WERI-Rb-1 (cell line): ENCODE data around the gene ZBTB21.
"Not testable (repeated sequence)": the region's sequence is repeated elsewhere in the genome, so short reads cannot be mapped to it uniquely, and the experiment has no call there.

Experiments
- DNase-seq: peaks from one replicate; pipeline ENCODE4 v3.0.0-alpha.2; 2020
- H3K27ac ChIP-seq: fragments of 250-450 bp; sonication (Bioruptor Pico); 2 replicates; pipeline ENCODE4 v1.5.1; 2020; ENCODE audit warnings: mild to moderate bottlenecking, moderate library complexity
- H3K27me3 ChIP-seq: fragments of 250-450 bp; sonication (Bioruptor Pico); 2 replicates; pipeline ENCODE4 v1.5.1; 2021; ENCODE audit warnings: mild to moderate bottlenecking, low read depth, moderate library complexity; ENCODE audit not compliant: insufficient read depth, severe bottlenecking
- H3K36me3 ChIP-seq: fragments of 250-450 bp; sonication (Bioruptor Pico); 2 replicates; pipeline ENCODE4 v1.5.1; 2020; ENCODE audit warnings: mild to moderate bottlenecking, moderate library complexity
- H3K4me3 ChIP-seq: 2 replicates; pipeline ENCODE4 v1.5.1; 2011; ENCODE audit warnings: low read depth, mild to moderate bottlenecking, control low read depth, low read length
- H3K9me3 ChIP-seq: fragments of 250-450 bp; sonication (Bioruptor Pico); 2 replicates; pipeline ENCODE4 v1.5.1; 2021; ENCODE audit warnings: mild to moderate bottlenecking, moderate library complexity; ENCODE audit not compliant: severe bottlenecking
- CTCF ChIP-seq: IDR thresholded peaks from 2 replicates; pipeline ENCODE4 v1.5.1; 2011; ENCODE audit warnings: low read depth, mild to moderate bottlenecking, control low read depth, inconsistent platforms, low read length

ZBTB21 gene

GRCh38 chr21:41997657-41998056 lies 12.5 kb downstream of the ZBTB21 start:
- Histone ChIP-seq H3K9me3 (peaks cover 15% of the 10 kb centered on the region), H3K36me3 (peaks cover 93% of the 10 kb centered on the region), H3K4me3 (no peak overlapping the region), H3K27me3 (no peaks in the 10 kb centered on the region), H3K27ac (no peak overlapping the region)
- no peak for TF ChIP-seq CTCF
- DNase-seq, result no peak

- Histone ChIP-seq H3K27ac (no peak overlapping the region), H3K4me3 (no peak overlapping the region), H3K9me3 (peaks cover 15% of the 10 kb centered on the region), H3K27me3 (no peaks in the 10 kb centered on the region), H3K36me3 (peaks cover 93% of the 10 kb centered on the region)
- no peak for TF ChIP-seq CTCF
- no peak for DNase-seq
Measured at GRCh38 chr21:41995577-41995976, 14.6 kb downstream of the ZBTB21 start.

DNA sequence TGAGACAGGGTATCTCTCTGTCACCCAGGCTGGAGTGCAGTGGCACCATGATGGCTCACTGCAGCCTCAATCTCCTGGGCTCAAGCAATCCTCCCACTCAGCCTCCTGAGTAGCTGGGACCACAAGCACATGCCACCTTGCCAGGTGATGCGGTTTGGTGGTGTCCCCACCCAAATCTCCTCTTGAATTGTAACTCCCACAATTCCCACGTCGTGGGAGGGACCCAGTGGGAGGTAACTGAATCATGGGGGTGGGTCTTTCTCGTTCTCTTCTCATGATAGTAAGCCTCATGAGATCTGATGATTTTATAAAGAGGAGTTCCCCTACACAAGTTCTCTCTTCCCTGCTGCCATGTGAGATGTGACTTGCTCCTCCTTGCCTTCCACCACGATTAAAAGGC lies 15.5 kb downstream of the ZBTB21 start:
- DNase-seq, H3K4me3 ChIP-seq, H3K27ac ChIP-seq, H3K27me3 ChIP-seq: not testable (repeated sequence)
- Histone ChIP-seq H3K9me3 (peaks cover 15% of the 10 kb centered on the region), H3K36me3 (peaks cover 91% of the 10 kb centered on the region)

DNA sequence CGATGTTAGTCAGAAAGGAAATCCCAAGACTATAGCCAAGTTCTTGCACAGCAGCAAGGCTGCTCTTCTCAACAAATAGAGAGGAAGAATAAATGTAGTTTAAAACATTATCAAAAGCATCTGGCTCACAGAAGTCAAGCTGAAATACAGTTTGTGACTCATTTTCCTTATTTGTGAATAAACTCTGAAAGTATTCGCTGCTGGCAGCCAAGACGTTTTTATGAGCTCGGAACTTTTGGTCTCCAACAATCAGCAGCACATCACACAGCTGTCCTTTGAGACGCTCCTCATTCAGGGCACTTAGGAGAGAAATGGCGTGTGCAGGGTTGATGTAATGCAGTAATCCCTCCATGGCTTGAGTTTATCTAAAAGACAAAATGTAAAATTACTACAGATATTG lies 16.4 kb downstream of the ZBTB21 start:
- H3K36me3 ChIP-seq, result peaks cover 84% of the 10 kb centered on the region
- TF ChIP-seq CTCF, result no peak
- H3K27ac ChIP-seq, result no peak overlapping the region

DNA sequence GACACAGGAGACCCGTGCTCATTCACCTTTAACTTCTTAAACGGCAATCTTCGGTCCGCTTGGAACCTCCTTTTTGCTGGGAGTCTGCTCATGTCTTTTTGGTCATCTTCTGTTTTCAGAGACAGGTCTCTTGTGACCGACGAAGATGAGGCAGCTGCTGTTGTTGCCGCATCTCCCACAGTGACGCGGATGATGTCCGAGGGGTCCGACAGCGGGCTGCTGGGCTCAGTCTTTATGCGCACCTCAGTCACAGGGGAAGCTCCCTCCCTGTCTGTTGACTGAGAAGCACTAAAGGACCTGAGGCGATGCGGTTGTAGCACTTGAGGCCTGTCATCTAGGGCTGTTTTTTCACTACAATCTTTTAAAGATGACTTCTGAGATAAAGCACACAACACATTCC lies 17.6 kb downstream of the ZBTB21 start:
- H3K9me3 ChIP-seq, result peaks cover 13% of the 10 kb centered on the region
- no peak overlapping the region for H3K27ac ChIP-seq
- peaks cover 78% of the 10 kb centered on the region for H3K36me3 ChIP-seq
- no peak for TF ChIP-seq CTCF
- no peak overlapping the region for H3K4me3 ChIP-seq
- no peaks in the 10 kb centered on the region for H3K27me3 ChIP-seq
- no peak for DNase-seq

More for the DNA sequence above, 16.4 kb downstream of the ZBTB21 start:
- H3K4me3 ChIP-seq, result no peak overlapping the region
- DNase-seq, result no peak
- H3K27me3 ChIP-seq, result no peaks in the 10 kb centered on the region
- H3K9me3 ChIP-seq, result peaks cover 15% of the 10 kb centered on the region

DNA sequence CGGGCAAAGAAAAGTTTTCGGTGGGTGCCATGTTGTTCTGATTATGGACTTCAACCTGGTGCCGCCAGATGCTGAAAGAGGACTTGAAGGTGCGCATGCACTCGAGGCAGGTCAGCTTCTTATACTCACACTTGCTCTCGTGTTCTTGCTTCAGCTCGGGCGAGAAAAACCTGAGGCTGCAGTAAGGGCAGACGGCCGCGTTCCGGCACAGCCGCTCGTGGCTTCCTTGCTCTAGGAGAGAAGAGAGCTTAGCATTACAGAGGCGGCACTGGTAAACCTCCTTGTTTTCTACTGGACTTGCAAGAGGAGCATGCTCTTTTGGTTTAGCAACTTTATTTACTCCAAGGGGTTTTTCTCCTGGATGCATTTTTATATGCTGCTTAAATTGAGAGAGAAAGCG lies 18.5 kb downstream of the ZBTB21 start:
- no peak overlapping the region for H3K27ac ChIP-seq
- H3K36me3 ChIP-seq, result peaks cover 68% of the 10 kb centered on the region
- no peak overlapping the region for H3K4me3 ChIP-seq
- no peak for TF ChIP-seq CTCF
- no peaks in the 10 kb centered on the region for H3K27me3 ChIP-seq
- peaks cover 12% of the 10 kb centered on the region for H3K9me3 ChIP-seq
- DNase-seq, result no peak
